Measurements from ENCODE around the gene ADAT3.
A peak's percentile ranks its signal among the peaks of the same experiment; 100 is the strongest.
"Not testable (repeated sequence)": the region's sequence is repeated elsewhere in the genome, so short reads cannot be mapped to it uniquely, and the experiment has no call there.

The ADAT3 gene

GRCh38 chr19:1867349-1867724 is 37.9 kb upstream of the ADAT3 start:
- DNase-seq = no peak

GRCh38 chr19:1868971-1869370 is 36.2 kb upstream of the ADAT3 start:
- DNase-seq = no peak

- no peak for DNase-seq
Measured at GRCh38 chr19:1871140-1871597, 34.0 kb upstream of the ADAT3 start.

GRCh38 chr19:1871630-1872029 is 33.6 kb upstream of the ADAT3 start:
- no peak for DNase-seq

GRCh38 chr19:1872807-1873523 is 32.2 kb upstream of the ADAT3 start:
- DNase-seq = no peak

GRCh38 chr19:1873524-1874473 is 31.4 kb upstream of the ADAT3 start:
- no peak for DNase-seq

- DNase-seq = no peak
Measured at GRCh38 chr19:1874554-1875185, 30.5 kb upstream of the ADAT3 start.

- DNase-seq = not testable (repeated sequence)
Measured at GRCh38 chr19:1875265-1875645, 29.9 kb upstream of the ADAT3 start.

GRCh38 chr19:1875646-1876495 is 29.3 kb upstream of the ADAT3 start:
- DNase-seq = peak; percentile 50 to 83 (median 64)

GRCh38 chr19:1876496-1877279 is 28.5 kb upstream of the ADAT3 start:
- not testable (repeated sequence) for DNase-seq

- DNase-seq = not testable (repeated sequence)
Measured at GRCh38 chr19:1877280-1877660, 27.9 kb upstream of the ADAT3 start.

GRCh38 chr19:1878583-1878982 is 26.6 kb upstream of the ADAT3 start:
- not testable (repeated sequence) for DNase-seq

GRCh38 chr19:1879982-1880381 is 25.2 kb upstream of the ADAT3 start:
- not testable (repeated sequence) for DNase-seq

GRCh38 chr19:1880611-1881392 is 24.4 kb upstream of the ADAT3 start:
- no peak for DNase-seq

- not testable (repeated sequence) for DNase-seq
Measured at GRCh38 chr19:1881393-1882088, 23.7 kb upstream of the ADAT3 start.

GRCh38 chr19:1882089-1882785 is 23.0 kb upstream of the ADAT3 start:
- DNase-seq = peak in 2 of 4 experiments; percentile 62 to 64

- DNase-seq = no peak
Measured at GRCh38 chr19:1882786-1883692, 22.2 kb upstream of the ADAT3 start.

- no peak for DNase-seq
Measured at GRCh38 chr19:1883784-1884183, 21.4 kb upstream of the ADAT3 start.

Measured in activated naive CD4-positive, alpha-beta T cell (primary cell).